Mesendoderm (in vitro differentiated cells): ENCODE measurements around the gene C16orf95.
"Not testable (repeated sequence)": the region's sequence is repeated elsewhere in the genome, so short reads cannot be mapped to it uniquely, and the experiment has no call there.

ENCODE experiments used
- DNase-seq: peaks from one replicate; pipeline ENCODE4 v3.0.0; 2013
- H2AK5ac ChIP-seq: 2 replicates; pipeline ENCODE4 v1.6.1; 2013; ENCODE audit warnings: low read length, inconsistent platforms
- H2BK120ac ChIP-seq: 2 replicates; pipeline ENCODE4 v1.6.1; 2013; ENCODE audit warnings: low read depth, mild to moderate bottlenecking, low read length, moderate library complexity, mixed read lengths
- H2BK15ac ChIP-seq: replicated peaks from 2 replicates; pipeline ENCODE4 v1.6.1; 2013; ENCODE audit warnings: low read depth, mild to moderate bottlenecking, moderate library complexity
- H2BK5ac ChIP-seq: 2 replicates; pipeline ENCODE4 v1.6.1; 2013; ENCODE audit warnings: low read length, inconsistent platforms
- H3K18ac ChIP-seq: 2 replicates; pipeline ENCODE4 v1.6.1; 2013; ENCODE audit warnings: mild to moderate bottlenecking, low read length, mixed read lengths
- H3K23ac ChIP-seq: one replicate; pipeline ENCODE4 v1.6.1; 2013; ENCODE audit warnings: low read length
- H3K27ac ChIP-seq: 2 replicates; pipeline ENCODE4 v1.5.1; 2013; ENCODE audit warnings: low read depth, mild to moderate bottlenecking, inconsistent platforms, low read length, moderate library complexity
- H3K27me3 ChIP-seq: 2 replicates; pipeline ENCODE4 v1.6.1; 2013; ENCODE audit warnings: low read length, control low read depth, mild to moderate bottlenecking, inconsistent platforms; ENCODE audit not compliant: insufficient read depth, poor library complexity
- H3K36me3 ChIP-seq: 2 replicates; pipeline ENCODE4 v1.6.1; 2013; ENCODE audit warnings: low read length, inconsistent platforms; ENCODE audit not compliant: control insufficient read depth, insufficient read depth
- H3K4ac ChIP-seq: one replicate; pipeline ENCODE4 v1.6.1; 2013; ENCODE audit warnings: low read depth, mild to moderate bottlenecking, low read length, moderate library complexity
- H3K4me1 ChIP-seq: 2 replicates; pipeline ENCODE4 v1.6.1; 2013; ENCODE audit warnings: low read depth, low read length, inconsistent platforms; ENCODE audit not compliant: control insufficient read depth
- H3K4me2 ChIP-seq: 2 replicates; pipeline ENCODE4 v1.6.1; 2013; ENCODE audit warnings: low read length
- H3K4me3 ChIP-seq: 2 replicates; pipeline ENCODE4 v1.5.1; 2013; ENCODE audit warnings: mild to moderate bottlenecking, low read length
- H3K56ac ChIP-seq: one replicate; pipeline ENCODE4 v1.6.1; 2013; ENCODE audit warnings: low read length
- H3K79me1 ChIP-seq: 2 replicates; pipeline ENCODE4 v1.6.1; 2013; ENCODE audit warnings: low read length, inconsistent platforms
- H3K79me2 ChIP-seq: 2 replicates; pipeline ENCODE4 v1.6.1; 2013; ENCODE audit warnings: mild to moderate bottlenecking, low read length; ENCODE audit not compliant: control insufficient read depth, insufficient read depth
- H3K9ac ChIP-seq: 2 replicates; pipeline ENCODE4 v1.6.1; 2013; ENCODE audit warnings: low read length, inconsistent platforms
- H4K5ac ChIP-seq: one replicate; pipeline ENCODE4 v1.6.1; 2013; ENCODE audit warnings: low read length
- H4K8ac ChIP-seq: one replicate; pipeline ENCODE4 v1.6.1; 2013; ENCODE audit warnings: low read depth, mild to moderate bottlenecking, control low read depth, low read length, moderate library complexity
- WGBS: extraction: QIAGEN DNeasy Blood & Tissue Kit; methylation state at CpG from one replicate; pipeline ENCODE4 v1.1.7; 2013; ENCODE audit warnings: low lambda C conversion rate, missing lambda C conversion rate; ENCODE audit not compliant: insufficient coverage; ENCODE audit errors: extremely low coverage; 5-methylcytosine and 5-hydroxymethylcytosine counted together

The C16orf95 gene

DNA sequence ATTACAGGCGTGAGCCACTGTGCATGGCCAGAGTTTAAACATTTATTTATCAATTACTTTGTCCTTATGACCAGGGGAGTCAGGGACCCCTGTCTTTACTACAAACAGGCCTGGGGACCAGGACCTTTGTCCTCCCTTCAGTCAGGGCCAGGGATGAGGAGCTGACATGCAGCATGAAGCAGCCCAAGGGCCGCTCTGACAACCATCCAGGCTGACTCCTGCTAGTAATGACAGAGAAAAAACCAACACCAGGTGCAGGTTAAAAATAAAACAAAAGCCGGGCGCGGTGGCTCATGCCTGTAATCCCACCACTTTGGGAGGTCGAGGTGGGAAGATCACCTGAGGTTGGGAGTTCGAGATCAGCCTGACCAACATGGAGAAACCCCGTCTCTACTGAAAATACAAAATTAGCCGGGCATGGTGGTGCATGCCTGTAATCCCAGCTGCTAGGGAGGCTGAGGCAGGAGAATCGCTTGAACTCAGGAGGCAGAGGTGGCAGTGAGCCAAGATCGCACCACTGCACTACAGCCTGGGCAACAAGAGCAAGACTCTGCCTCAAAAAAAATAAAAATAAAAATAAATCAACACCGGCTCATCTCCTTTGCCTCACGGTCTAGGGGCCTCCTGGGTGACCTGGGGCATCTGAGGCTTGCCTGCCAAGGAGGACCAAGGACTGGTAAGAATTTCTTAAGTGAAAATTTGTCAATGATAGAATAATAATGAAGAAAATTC lies 45.8 kb upstream of the C16orf95 start:
- not testable (repeated sequence) for H3K9ac ChIP-seq, H2BK5ac ChIP-seq, H3K27ac ChIP-seq, H2BK120ac ChIP-seq, H3K27me3 ChIP-seq, H3K4ac ChIP-seq, H2BK15ac ChIP-seq, H4K5ac ChIP-seq, H3K56ac ChIP-seq, H3K36me3 ChIP-seq, H3K4me2 ChIP-seq, H3K18ac ChIP-seq, H2AK5ac ChIP-seq, H4K8ac ChIP-seq, H3K79me2 ChIP-seq, H3K23ac ChIP-seq, H3K4me1 ChIP-seq, DNase-seq, H3K4me3 ChIP-seq
- peaks cover 12% of the 10 kb centered on the region for H3K79me1 ChIP-seq
- WGBS: no CpG with 5 or more reads among the region's 13 CpGs

DNA sequence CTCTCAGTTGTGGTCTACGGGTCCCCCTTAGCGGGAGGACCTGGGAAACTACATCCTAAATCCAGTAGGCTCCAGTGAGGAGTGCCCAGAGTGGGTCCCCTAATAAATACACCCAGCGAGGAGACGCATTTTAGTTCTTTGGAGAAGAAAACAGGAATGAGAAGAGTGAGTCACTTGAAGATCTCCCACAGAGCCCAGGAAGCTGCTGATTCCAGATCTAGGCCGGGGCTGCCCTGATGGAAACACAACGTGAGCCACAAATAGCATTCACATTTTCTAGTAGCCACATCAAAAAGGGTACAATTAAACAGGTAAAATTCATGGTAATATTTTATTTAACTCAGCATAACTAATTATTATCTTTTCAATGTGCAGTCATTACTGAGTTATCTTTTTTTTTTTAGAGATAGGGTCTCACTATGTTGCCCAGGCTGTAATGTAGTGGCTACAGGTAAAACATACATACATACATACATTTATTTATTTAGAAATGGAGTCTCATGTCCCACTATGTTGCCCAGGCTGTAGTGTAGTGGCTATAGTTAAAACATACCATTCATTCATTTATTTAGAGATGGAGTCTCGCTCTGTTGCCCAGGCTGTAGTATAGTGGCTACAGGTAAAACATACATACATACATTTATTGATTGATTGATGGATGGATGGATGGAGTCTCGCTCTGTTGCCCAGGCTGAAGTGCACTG lies 44.9 kb upstream of the C16orf95 start:
- Histone ChIP-seq H2BK15ac (no peak overlapping the region), H4K8ac (no peak overlapping the region), H2AK5ac (no peak overlapping the region), H3K27ac (no peak overlapping the region), H3K9ac (no peak overlapping the region), H3K36me3 (peaks cover 3% of the 10 kb centered on the region), H3K4me1 (no peaks in the 10 kb centered on the region), H3K4me3 (no peak overlapping the region), H2BK120ac (no peak overlapping the region), H3K4me2 (no peak overlapping the region), H3K79me2 (peaks cover 2% of the 10 kb centered on the region), H2BK5ac (no peak overlapping the region), H3K18ac (no peak overlapping the region), H3K23ac (no peak overlapping the region), H3K56ac (no peak overlapping the region), H3K4ac (no peak overlapping the region), H3K27me3 (no peaks in the 10 kb centered on the region), H4K5ac (no peak overlapping the region), H3K79me1 (peaks cover 10% of the 10 kb centered on the region)
- no peak for DNase-seq
- no CpG with 5 or more reads among the region's 8 CpGs for WGBS

DNA sequence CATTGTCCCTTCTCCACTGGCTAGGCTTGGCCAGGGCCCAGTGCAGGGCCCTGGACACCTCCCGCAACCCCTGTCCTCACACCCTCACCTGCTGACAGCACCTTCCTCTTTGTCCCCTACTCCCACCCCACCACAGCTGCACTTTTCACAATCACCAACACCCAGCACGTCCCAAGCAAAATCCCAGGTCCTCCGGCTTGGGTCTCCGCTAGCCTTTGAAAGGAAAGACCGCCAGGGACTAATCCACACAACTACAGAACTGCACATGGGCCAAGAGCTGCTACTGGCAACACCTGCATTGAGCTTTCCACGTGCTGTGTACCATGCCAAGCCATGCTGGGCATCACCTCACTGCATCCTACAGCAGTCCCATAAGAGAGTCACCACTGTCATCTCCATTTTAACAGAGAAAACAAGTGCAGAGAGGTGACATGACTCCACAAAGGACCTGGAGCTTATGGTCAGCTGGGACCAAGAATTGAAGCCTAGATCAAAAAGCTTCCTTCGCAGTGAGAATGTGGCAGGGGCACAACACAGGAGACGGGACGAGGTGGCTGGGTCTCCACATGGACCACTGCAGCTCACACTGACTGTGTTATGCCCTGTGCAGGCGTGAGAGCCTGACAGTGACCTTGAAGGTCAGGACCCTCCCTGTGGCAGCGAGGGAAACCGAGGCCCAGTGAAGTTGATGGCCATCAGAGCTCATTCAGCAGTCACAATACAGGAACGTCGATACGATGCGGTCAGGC lies 43.8 kb upstream of the C16orf95 start:
- H3K36me3 ChIP-seq: peaks cover 3% of the 10 kb centered on the region

DNA sequence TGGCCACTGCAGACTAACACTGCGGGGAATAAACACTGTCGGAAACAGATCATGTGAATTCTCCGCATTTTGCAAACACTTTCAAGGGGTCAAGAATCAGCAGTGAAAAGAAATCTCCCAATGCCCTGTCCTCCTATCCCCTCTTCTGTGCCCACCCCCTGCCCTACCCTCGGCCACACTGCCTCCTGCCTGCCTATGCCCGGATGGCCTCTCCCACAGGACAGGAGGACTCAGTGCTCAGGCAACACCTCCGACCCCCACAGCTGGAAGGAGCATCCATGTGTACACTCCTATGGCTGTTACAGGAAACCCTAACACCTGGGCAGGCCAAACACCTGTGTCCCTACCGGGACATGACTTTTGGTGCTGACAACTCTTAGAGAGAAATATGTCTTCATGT lies 41.9 kb upstream of the C16orf95 start:
- H2BK15ac ChIP-seq: no peak overlapping the region
- H4K5ac ChIP-seq: no peak overlapping the region
- H3K4ac ChIP-seq: no peak overlapping the region
- H3K4me1 ChIP-seq: no peaks in the 10 kb centered on the region
- H3K23ac ChIP-seq: no peak overlapping the region
- peaks cover 3% of the 10 kb centered on the region for H3K36me3 ChIP-seq
- no peak overlapping the region for H4K8ac ChIP-seq
- no peak for DNase-seq
- peaks cover 5% of the 10 kb centered on the region for H3K79me1 ChIP-seq
- H3K9ac ChIP-seq: no peak overlapping the region
- no peaks in the 10 kb centered on the region for H3K27me3 ChIP-seq
- H3K79me2 ChIP-seq: no peaks in the 10 kb centered on the region
- H2BK5ac ChIP-seq: no peak overlapping the region
- no peak overlapping the region for H3K4me3 ChIP-seq
- no peak overlapping the region for H3K18ac ChIP-seq
- WGBS: no CpG with 5 or more reads among the region's 7 CpGs
- no peak overlapping the region for H3K27ac ChIP-seq
- H3K4me2 ChIP-seq: no peak overlapping the region
- no peak overlapping the region for H2AK5ac ChIP-seq
- no peak overlapping the region for H3K56ac ChIP-seq
- H2BK120ac ChIP-seq: no peak overlapping the region

More for the DNA sequence above, 43.8 kb upstream of the C16orf95 start:
- H3K79me2 ChIP-seq: peaks cover 2% of the 10 kb centered on the region
- DNase-seq: no peak
- no peak overlapping the region for H3K56ac ChIP-seq
- no peak overlapping the region for H4K5ac ChIP-seq
- H2BK15ac ChIP-seq: no peak overlapping the region
- no peak overlapping the region for H3K4me2 ChIP-seq
- H3K79me1 ChIP-seq: peaks cover 8% of the 10 kb centered on the region
- no peak overlapping the region for H3K4me3 ChIP-seq
- no peak overlapping the region for H2BK5ac ChIP-seq
- H3K27ac ChIP-seq: no peak overlapping the region
- H3K23ac ChIP-seq: no peak overlapping the region
- H3K4ac ChIP-seq: no peak overlapping the region
- no peaks in the 10 kb centered on the region for H3K27me3 ChIP-seq
- no peak overlapping the region for H4K8ac ChIP-seq
- H3K4me1 ChIP-seq: no peaks in the 10 kb centered on the region
- no peak overlapping the region for H3K9ac ChIP-seq
- no peak overlapping the region for H2AK5ac ChIP-seq
- H2BK120ac ChIP-seq: no peak overlapping the region
- no CpG with 5 or more reads among the region's 16 CpGs for WGBS
- H3K18ac ChIP-seq: no peak overlapping the region

DNA sequence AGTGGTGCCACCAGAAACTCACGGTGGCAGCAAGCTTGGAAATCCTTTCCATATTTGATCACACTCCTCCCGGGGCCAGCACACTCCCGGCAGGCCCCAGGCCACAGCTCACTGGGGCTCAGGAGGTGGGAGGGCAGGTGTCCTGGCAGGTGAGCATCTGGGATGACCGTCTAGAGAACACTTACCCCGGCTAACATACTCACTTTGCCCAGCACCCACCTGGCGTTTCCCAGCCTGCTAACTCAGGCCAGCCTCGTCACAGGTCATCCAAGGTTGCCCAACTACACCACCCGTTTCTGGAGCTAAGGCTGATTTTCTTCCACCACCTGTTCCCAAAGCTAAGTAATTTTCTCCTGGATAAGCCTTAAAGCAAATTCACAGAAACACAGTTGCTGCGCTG lies 41.5 kb upstream of the C16orf95 start:
- no peak overlapping the region for H4K8ac ChIP-seq
- H3K23ac ChIP-seq: no peak overlapping the region
- H2BK120ac ChIP-seq: no peak overlapping the region
- no peak overlapping the region for H3K18ac ChIP-seq
- no peak overlapping the region for H3K9ac ChIP-seq
- no peak overlapping the region for H3K56ac ChIP-seq
- H4K5ac ChIP-seq: no peak overlapping the region
- H3K4ac ChIP-seq: no peak overlapping the region
- no peaks in the 10 kb centered on the region for H3K27me3 ChIP-seq
- H3K36me3 ChIP-seq: peaks cover 3% of the 10 kb centered on the region
- H2BK15ac ChIP-seq: no peak overlapping the region
- no peak for DNase-seq
- peaks cover 3% of the 10 kb centered on the region for H3K79me1 ChIP-seq
- no CpG with 5 or more reads among the region's 9 CpGs for WGBS
- H3K4me3 ChIP-seq: no peak overlapping the region
- H3K79me2 ChIP-seq: no peaks in the 10 kb centered on the region
- H3K4me1 ChIP-seq: no peaks in the 10 kb centered on the region
- H2AK5ac ChIP-seq: no peak overlapping the region
- no peak overlapping the region for H2BK5ac ChIP-seq
- H3K27ac ChIP-seq: no peak overlapping the region
- no peak overlapping the region for H3K4me2 ChIP-seq
